ENCODE data around the gene ZYG11A.
"Not testable (repeated sequence)": the region's sequence is repeated elsewhere in the genome, so short reads cannot be mapped to it uniquely, and the experiment has no call there.

- not testable (repeated sequence) for TF ChIP-seq POLR2A (IDR thresholded peaks at IDR 0.05; ENCODE audit: control extremely low read depth in 1 of 2, low read depth in 2 of 2, low read length in 2 of 2); CTCF (IDR thresholded peaks at IDR 0.05; ENCODE audit: control extremely low read depth in 1 of 3, insufficient read depth in 1 of 3, low read depth in 1 of 3, low read length in 3 of 3); EZH2 (IDR thresholded peaks at IDR 0.05; ENCODE audit: low read depth, low read length, severe bottlenecking); POLR2AphosphoS5 (IDR thresholded peaks at IDR 0.05; ENCODE audit: low read depth, low read length); HDAC2 (IDR thresholded peaks at IDR 0.05; ENCODE audit: borderline replicate concordance in 1 of 2, low read depth in 2 of 2, low read length in 2 of 2); EP300 (IDR thresholded peaks at IDR 0.05; ENCODE audit: borderline replicate concordance in 1 of 2, low read depth in 2 of 2, low read length in 2 of 2); CHD2 (IDR thresholded peaks at IDR 0.05; ENCODE audit: low read length); RXRA (IDR thresholded peaks at IDR 0.05; ENCODE audit: insufficient read depth, low read depth, low read length); NANOG (IDR thresholded peaks at IDR 0.05; ENCODE audit: insufficient read depth, low read depth, low read length, poor library complexity, severe bottlenecking); KDM1A (IDR thresholded peaks at IDR 0.05; ENCODE audit: borderline replicate concordance, low read length); YY1 (IDR thresholded peaks at IDR 0.05; ENCODE audit: low read depth, low read length); JUND (IDR thresholded peaks at IDR 0.05; ENCODE audit: low read length); GABPA (IDR thresholded peaks at IDR 0.05; ENCODE audit: borderline replicate concordance, insufficient read depth, low read length); TBP (IDR thresholded peaks at IDR 0.05; ENCODE audit: low read depth, low read length)
These were observed 38.5 kb upstream of the ZYG11A start for GRCh38 chr1:52804083-52804482.
